ENCODE measurements around the gene ELAVL2.

DNA sequence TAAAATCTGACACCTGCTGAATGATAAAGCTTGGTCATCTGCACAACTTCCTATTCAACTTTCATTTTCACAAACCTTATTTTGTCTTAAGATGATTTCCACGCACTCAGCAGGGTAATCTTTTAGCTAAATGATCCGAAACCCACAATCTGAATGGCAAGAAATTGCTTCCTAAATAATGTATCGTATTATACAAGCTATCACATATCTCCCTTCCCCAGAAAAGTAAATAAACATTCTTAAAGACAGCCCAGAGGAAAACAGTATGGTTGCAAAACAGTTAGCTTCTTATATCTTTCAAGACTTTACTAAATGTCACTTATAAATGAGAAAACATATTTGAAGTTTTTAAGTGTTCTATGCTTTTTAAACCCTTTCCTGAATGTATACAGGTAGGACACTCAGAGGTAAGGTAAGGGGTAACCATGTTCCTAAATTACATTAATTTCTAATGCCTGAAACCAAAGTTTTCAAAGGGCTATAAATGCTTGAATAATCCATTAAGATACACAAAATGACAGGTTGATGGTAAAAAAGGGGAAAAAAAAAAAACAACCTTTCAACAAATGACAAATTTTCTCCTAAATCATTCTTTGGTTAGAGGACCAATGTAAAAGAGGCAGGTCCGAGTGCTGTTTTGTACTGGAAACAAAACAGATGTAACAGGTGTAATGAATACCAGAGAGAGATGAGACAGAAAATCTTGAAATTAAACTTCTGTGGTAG, 36.3 kb downstream of the ELAVL2 start:
- no peak for TF ChIP-seq KAT7 (CRISPR knock-in tag; IDR thresholded peaks at IDR 0.05; ENCODE audit: borderline replicate concordance)
- TF ChIP-seq, protein P1, sequence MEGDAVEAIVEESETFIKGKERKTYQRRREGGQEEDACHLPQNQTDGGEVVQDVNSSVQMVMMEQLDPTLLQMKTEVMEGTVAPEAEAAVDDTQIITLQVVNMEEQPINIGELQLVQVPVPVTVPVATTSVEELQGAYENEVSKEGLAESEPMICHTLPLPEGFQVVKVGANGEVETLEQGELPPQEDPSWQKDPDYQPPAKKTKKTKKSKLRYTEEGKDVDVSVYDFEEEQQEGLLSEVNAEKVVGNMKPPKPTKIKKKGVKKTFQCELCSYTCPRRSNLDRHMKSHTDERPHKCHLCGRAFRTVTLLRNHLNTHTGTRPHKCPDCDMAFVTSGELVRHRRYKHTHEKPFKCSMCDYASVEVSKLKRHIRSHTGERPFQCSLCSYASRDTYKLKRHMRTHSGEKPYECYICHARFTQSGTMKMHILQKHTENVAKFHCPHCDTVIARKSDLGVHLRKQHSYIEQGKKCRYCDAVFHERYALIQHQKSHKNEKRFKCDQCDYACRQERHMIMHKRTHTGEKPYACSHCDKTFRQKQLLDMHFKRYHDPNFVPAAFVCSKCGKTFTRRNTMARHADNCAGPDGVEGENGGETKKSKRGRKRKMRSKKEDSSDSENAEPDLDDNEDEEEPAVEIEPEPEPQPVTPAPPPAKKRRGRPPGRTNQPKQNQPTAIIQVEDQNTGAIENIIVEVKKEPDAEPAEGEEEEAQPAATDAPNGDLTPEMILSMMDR (IDR thresholded peaks at IDR 0.05 in 2 of 3, conservative IDR thresholded peaks at IDR 0.05 in 1 of 3; ENCODE audit: insufficient read depth in 2 of 3, low read depth in 1 of 3, low read length in 3 of 3): no peak
